Suprapubic skin (tissue), 3 donors: Measurements from ENCODE around the gene NSMF.

ENCODE experiments used
- CTCF ChIP-seq, 2 donors: fragments of 200-600 bp in 1 of 2; fragments of 450-650 bp in 1 of 2; sonication (generic) in 1 of 2; IDR thresholded peaks; one replicate each; pipeline ENCODE4 v1.5.1; 2016 to 2019; ENCODE audit warnings: antibody characterized with exemption in 2 of 2, mild to moderate bottlenecking in 1 of 2, moderate library complexity in 1 of 2
- POLR2AphosphoS5 ChIP-seq, 3 donors: sonication (generic); formaldehyde crosslinking; IDR thresholded peaks; one replicate each; pipeline ENCODE4 v1.6.1; 2017; ENCODE audit warnings: antibody characterized with exemption in 3 of 3

GRCh38 chr9:137462986-137463930, 4.1 kb upstream of the NSMF start:
- TF ChIP-seq CTCF (IDR thresholded peaks at IDR 0.05) = no peak
- TF ChIP-seq POLR2AphosphoS5 (IDR thresholded peaks at IDR 0.05) = no peak
